KMS-11 (cell line): ENCODE data around the gene BBS2.

ENCODE experiments used
- H2AFZ ChIP-seq: fragments of 200-600 bp; sonication (generic); 2 replicates; pipeline ENCODE4 v1.6.1; 2016; ENCODE audit warnings: antibody characterized with exemption, mixed run types, low read depth
- H3K27ac ChIP-seq: fragments of 200-600 bp; sonication (generic); 2 replicates; pipeline ENCODE4 v1.6.1; 2016; ENCODE audit warnings: mild to moderate bottlenecking, mixed run types
- H3K27me3 ChIP-seq: fragments of 200-600 bp; sonication (generic); 2 replicates; pipeline ENCODE4 v1.6.1; 2017; ENCODE audit warnings: mild to moderate bottlenecking, low read depth, mixed run types, moderate library complexity; ENCODE audit not compliant: insufficient read depth
- H3K36me3 ChIP-seq: fragments of 200-600 bp; sonication (generic); 2 replicates; pipeline ENCODE4 v1.6.1; 2017; ENCODE audit warnings: mild to moderate bottlenecking, mixed run types; ENCODE audit not compliant: insufficient read depth
- H3K4me1 ChIP-seq: fragments of 200-600 bp; sonication (generic); 2 replicates; pipeline ENCODE4 v1.6.1; 2016; ENCODE audit warnings: mild to moderate bottlenecking, low read depth, mixed run types; ENCODE audit not compliant: poor library complexity, severe bottlenecking
- H3K4me2 ChIP-seq: fragments of 200-600 bp; sonication (generic); 2 replicates; pipeline ENCODE4 v1.7.0; 2016; ENCODE audit warnings: mild to moderate bottlenecking, mixed run types
- H3K4me3 ChIP-seq: fragments of 200-600 bp; sonication (generic); IDR thresholded peaks from 2 replicates; pipeline ENCODE4 v1.6.1; 2017; ENCODE audit warnings: low read depth, low read length, mixed read lengths; ENCODE audit not compliant: insufficient read depth
- H3K79me2 ChIP-seq: fragments of 200-600 bp; sonication (generic); 2 replicates; pipeline ENCODE4 v1.6.1; 2016; ENCODE audit warnings: low read depth, mixed run types; ENCODE audit not compliant: insufficient read depth
- H3K9ac ChIP-seq: fragments of 200-600 bp; sonication (generic); 2 replicates; pipeline ENCODE4 v1.6.1; 2016; ENCODE audit warnings: mild to moderate bottlenecking, mixed run types
- H4K20me1 ChIP-seq: fragments of 200-600 bp; sonication (generic); 2 replicates; pipeline ENCODE4 v1.6.1; 2016; ENCODE audit warnings: mild to moderate bottlenecking, mixed run types; ENCODE audit not compliant: insufficient read depth
- CTCF ChIP-seq: fragments of 200-600 bp; sonication (generic); conservative IDR thresholded peaks from 2 replicates; pipeline ENCODE4 v1.6.1; 2017; ENCODE audit warnings: low read depth, mild to moderate bottlenecking, antibody characterized with exemption, low read length, moderate library complexity, mixed read lengths

The BBS2 gene

GRCh38 chr16:56513091-56513490 lies 6.7 kb downstream of the BBS2 start:
- no peak overlapping the region for H3K4me3 ChIP-seq
- H3K79me2 ChIP-seq = no peaks in the 10 kb centered on the region
- H3K4me2 ChIP-seq = no peak overlapping the region
- H3K27me3 ChIP-seq = no peaks in the 10 kb centered on the region
- H3K27ac ChIP-seq = no peak overlapping the region
- H3K36me3 ChIP-seq = no peaks in the 10 kb centered on the region
- no peak for TF ChIP-seq CTCF
- H4K20me1 ChIP-seq = no peaks in the 10 kb centered on the region
- no peak overlapping the region for H2AFZ ChIP-seq
- no peaks in the 10 kb centered on the region for H3K4me1 ChIP-seq
- no peak overlapping the region for H3K9ac ChIP-seq

GRCh38 chr16:56512025-56512424 lies 7.8 kb downstream of the BBS2 start:
- no peaks in the 10 kb centered on the region for H3K36me3 ChIP-seq
- H3K27me3 ChIP-seq = no peaks in the 10 kb centered on the region
- no peak overlapping the region for H3K4me2 ChIP-seq
- no peak overlapping the region for H3K4me3 ChIP-seq
- H3K79me2 ChIP-seq = no peaks in the 10 kb centered on the region
- no peak overlapping the region for H3K27ac ChIP-seq
- H3K4me1 ChIP-seq = no peaks in the 10 kb centered on the region
- no peak overlapping the region for H3K9ac ChIP-seq
- no peak for TF ChIP-seq CTCF
- no peaks in the 10 kb centered on the region for H4K20me1 ChIP-seq
- no peak overlapping the region for H2AFZ ChIP-seq

GRCh38 chr16:56510544-56510943 lies 9.3 kb downstream of the BBS2 start:
- Histone ChIP-seq H3K9ac (no peak overlapping the region), H2AFZ (no peak overlapping the region), H3K4me2 (no peak overlapping the region)

GRCh38 chr16:56506941-56507340 lies 12.9 kb downstream of the BBS2 start:
- Histone ChIP-seq H3K36me3 (no peaks in the 10 kb centered on the region), H2AFZ (no peak overlapping the region), H3K27me3 (no peaks in the 10 kb centered on the region), H3K27ac (no peak overlapping the region), H3K4me2 (no peak overlapping the region), H3K4me1 (no peaks in the 10 kb centered on the region), H3K9ac (no peak overlapping the region), H3K4me3 (no peak overlapping the region), H3K79me2 (no peaks in the 10 kb centered on the region), H4K20me1 (no peaks in the 10 kb centered on the region)
- no peak for TF ChIP-seq CTCF

More at GRCh38 chr16:56510544-56510943, 9.3 kb downstream of the BBS2 start:
- TF ChIP-seq CTCF = no peak
- Histone ChIP-seq H3K79me2 (no peaks in the 10 kb centered on the region), H3K36me3 (no peaks in the 10 kb centered on the region), H3K27me3 (no peaks in the 10 kb centered on the region), H4K20me1 (no peaks in the 10 kb centered on the region), H3K27ac (no peak overlapping the region), H3K4me3 (no peak overlapping the region), H3K4me1 (no peaks in the 10 kb centered on the region)

- Histone ChIP-seq H3K4me3 (no peak overlapping the region), H3K27me3 (no peaks in the 10 kb centered on the region), H4K20me1 (no peaks in the 10 kb centered on the region), H3K36me3 (no peaks in the 10 kb centered on the region), H2AFZ (no peak overlapping the region), H3K4me2 (no peak overlapping the region), H3K79me2 (no peaks in the 10 kb centered on the region), H3K4me1 (no peaks in the 10 kb centered on the region), H3K9ac (no peak overlapping the region), H3K27ac (no peak overlapping the region)
- no peak for TF ChIP-seq CTCF
Observed at GRCh38 chr16:56505181-56505580, 14.6 kb downstream of the BBS2 start.
